Fibroblast of villous mesenchyme (primary cell): ENCODE data around the gene MCF2L2. TPM values are rescaled to one million over a fixed set of nuclear protein-coding genes. Genes with fewer than 3 reads are reported as not detected.

Experiments used
- DNase-seq: peaks from one replicate; pipeline ENCODE4 v3.0.0-alpha.2; 2010; ENCODE audit warnings: low read depth
- H3K4me3 ChIP-seq: 2 replicates; pipeline ENCODE4 v1.5.1; 2011; ENCODE audit warnings: low read depth, mild to moderate bottlenecking, low read length
- CTCF ChIP-seq: IDR thresholded peaks from 2 replicates; pipeline ENCODE4 v1.5.1; 2012; ENCODE audit warnings: low read depth, mild to moderate bottlenecking, low read length; ENCODE audit not compliant: insufficient read depth
- total RNA-seq: library from RNA; depleted of rRNA; stranded (reverse); fragments of >200 nt; gene quantifications from 2 replicates; pipeline ENCODE4 v1.2.3, GENCODE V29; 2012

MCF2L2 gene
- total RNA-seq, 1 donor: 0.43 TPM

GRCh38 chr3:183308751-183309150 lies 119.7 kb downstream of the MCF2L2 start:
- H3K4me3 ChIP-seq: no peak overlapping the region
- no peak for DNase-seq
- no peak for TF ChIP-seq CTCF

GRCh38 chr3:183307749-183308148 lies 120.7 kb downstream of the MCF2L2 start:
- H3K4me3 ChIP-seq: no peak overlapping the region
- DNase-seq: no peak
- TF ChIP-seq CTCF: no peak

GRCh38 chr3:183306798-183307671 lies 121.4 kb downstream of the MCF2L2 start:
- H3K4me3 ChIP-seq: no peak overlapping the region
- TF ChIP-seq CTCF: no peak
- DNase-seq: peak; percentile 77

- no peak for TF ChIP-seq CTCF
Measured at GRCh38 chr3:183303690-183304089, 124.7 kb downstream of the MCF2L2 start.

GRCh38 chr3:183301937-183302580 lies 126.4 kb downstream of the MCF2L2 start:
- TF ChIP-seq CTCF: no peak
- H3K4me3 ChIP-seq: no peak overlapping the region
- DNase-seq: peak; percentile 55

More at GRCh38 chr3:183303690-183304089, 124.7 kb downstream of the MCF2L2 start:
- H3K4me3 ChIP-seq: no peak overlapping the region
- no peak for DNase-seq

- H3K4me3 ChIP-seq: no peak overlapping the region
- TF ChIP-seq CTCF: no peak
- peak; percentile 72 for DNase-seq
Measured at GRCh38 chr3:183300996-183301562, 127.3 kb downstream of the MCF2L2 start.
